SKM-1 treated with dmso at 0.1 percent for 144 hours (cell line): ENCODE results near the gene LMO2.
"Not testable (repeated sequence)": the region's sequence is repeated elsewhere in the genome, so short reads cannot be mapped to it uniquely, and the experiment has no call there.

ENCODE experiments used
- DNase-seq: peaks from one replicate; lab custom pipeline; 2025; ENCODE audit not compliant: unreplicated experiment; lab: John Stamatoyannopoulos, UW

Gene LMO2

DNA sequence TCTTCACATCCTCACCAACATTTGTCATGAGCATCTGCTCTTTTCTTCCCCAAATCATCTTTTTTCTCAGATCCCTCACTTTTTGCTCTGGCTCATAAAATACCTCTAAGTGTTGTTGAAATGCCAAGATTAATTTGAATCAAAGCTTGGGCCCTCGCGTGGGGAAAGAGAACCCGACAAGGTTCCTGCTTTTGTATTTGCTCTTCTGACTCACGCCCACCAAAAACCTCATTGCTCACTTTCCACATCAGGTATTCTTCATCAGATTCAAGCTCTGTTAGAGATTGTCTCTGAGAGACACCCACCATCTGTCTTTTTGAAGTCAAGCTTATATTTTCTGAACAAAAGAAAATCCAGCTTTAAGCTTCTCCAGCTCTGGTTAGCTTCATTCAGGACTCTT, 64.7 kb downstream of the LMO2 start:
- no peak for DNase-seq

DNA sequence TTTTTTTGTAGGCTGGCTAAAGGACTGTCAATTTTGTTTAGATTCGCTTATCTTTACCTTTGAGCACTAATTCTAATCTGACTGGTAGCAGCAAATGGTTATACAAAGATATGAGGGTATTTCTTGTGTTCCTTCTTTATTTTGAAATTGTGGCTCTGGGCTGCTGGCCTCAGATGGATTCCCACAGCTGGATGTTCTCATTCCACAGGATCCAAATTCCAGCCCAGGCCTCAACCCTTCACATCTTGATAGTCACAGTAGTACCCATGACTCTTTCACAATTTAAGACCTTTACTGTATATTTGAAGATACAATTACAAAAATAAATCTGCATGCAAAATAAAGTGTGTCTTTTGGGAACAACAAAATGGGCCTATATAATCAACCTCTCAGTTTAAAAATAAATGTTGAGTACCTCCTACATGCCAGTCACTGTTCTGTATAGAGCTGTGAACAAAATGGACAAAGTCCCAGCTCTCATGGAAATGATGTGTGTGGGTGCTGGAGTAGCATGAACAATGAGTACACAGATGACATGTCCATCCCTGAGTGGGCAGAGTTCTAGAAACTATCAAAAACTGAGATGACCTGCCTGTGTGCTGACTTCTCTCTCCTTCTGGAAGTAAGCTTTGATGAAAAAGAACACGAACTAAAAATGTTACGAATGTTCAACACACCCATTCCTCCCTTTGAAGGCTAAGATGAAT, 65.9 kb downstream of the LMO2 start:
- no peak for DNase-seq

DNA sequence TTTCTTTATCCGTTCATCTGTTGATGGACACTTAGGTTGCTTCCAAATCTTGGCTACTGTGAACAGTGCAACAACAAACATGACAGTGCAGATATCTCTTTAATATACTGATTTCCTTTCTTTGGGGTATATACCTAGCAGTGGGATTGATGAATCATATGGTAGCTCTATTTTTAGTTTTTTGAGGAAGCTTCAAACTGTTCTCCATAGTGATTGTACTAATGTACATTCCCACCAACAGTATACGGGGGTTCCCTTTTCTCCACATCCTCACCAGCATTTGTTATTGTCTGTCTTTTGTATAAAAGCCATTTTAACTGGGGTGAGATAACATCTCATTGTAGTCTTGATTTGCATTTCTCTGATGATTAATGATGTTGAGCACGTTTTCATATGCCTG, 68.9 kb downstream of the LMO2 start:
- not testable (repeated sequence) for DNase-seq

GRCh38 chr11:33819278-33820035, 72.4 kb downstream of the LMO2 start:
- no peak for DNase-seq
